GM13976 (cell line): ENCODE measurements around the gene NFAM1.

Experiments
- DNase-seq: peaks from one replicate; pipeline ENCODE4 v3.0.0; 2012; ENCODE audit warnings: low spot score
- CTCF ChIP-seq: IDR thresholded peaks from 2 replicates; pipeline ENCODE4 v1.5.1; 2012; ENCODE audit warnings: borderline replicate concordance, mild to moderate bottlenecking; ENCODE audit not compliant: insufficient read depth; ENCODE audit errors: extremely low read depth, missing control alignments, control extremely low read depth
- in situ Hi-C: fragments of 300-500 bp; cut with MboI; formaldehyde crosslinking; loops from one replicate; pipeline ENCODE4 v1.12.0; 2022; ENCODE audit warnings: low sequenced_read_pairs, mixed read lengths, inconsistent platforms; ENCODE audit not compliant: unreplicated experiment

The NFAM1 gene

GRCh38 chr22:42468841-42469240 is 36.6 kb upstream of the NFAM1 start:
- no peak for DNase-seq
- TF ChIP-seq CTCF = no peak
- in situ Hi-C loops = no loop called here

- in situ Hi-C loops = no loop called here
- no peak for TF ChIP-seq CTCF
- no peak for DNase-seq
These were observed 29.8 kb upstream of the NFAM1 start for GRCh38 chr22:42462016-42462415.

- in situ Hi-C loops = no loop called here
- DNase-seq = no peak
- no peak for TF ChIP-seq CTCF
These were observed 29.3 kb upstream of the NFAM1 start for GRCh38 chr22:42461511-42461910.

- in situ Hi-C loops = no loop called here
- no peak for TF ChIP-seq CTCF
- no peak for DNase-seq
These were observed 27.3 kb upstream of the NFAM1 start for GRCh38 chr22:42459287-42460063.

- no peak for TF ChIP-seq CTCF
- in situ Hi-C loops = no loop called here
- no peak for DNase-seq
These were observed 20.7 kb upstream of the NFAM1 start for GRCh38 chr22:42452916-42453315.

- in situ Hi-C loops = no loop called here
- no peak for TF ChIP-seq CTCF
- DNase-seq = no peak
These were observed 20.3 kb upstream of the NFAM1 start for GRCh38 chr22:42452456-42452855.
